Loucy (cell line): Measurements from ENCODE around the gene CASQ1.

ENCODE experiments used
- CTCF ChIP-seq: fragments of 200-600 bp; sonication (generic); conservative IDR thresholded peaks from 2 replicates; pipeline ENCODE4 v1.5.1; 2014; ENCODE audit warnings: mild to moderate bottlenecking, antibody characterized with exemption, low read length
- EZH2phosphoT487 ChIP-seq: fragments of 200-600 bp; IDR thresholded peaks from 2 replicates; pipeline ENCODE4 v1.6.1; 2018; ENCODE audit warnings: antibody characterized with exemption, mild to moderate bottlenecking, moderate library complexity, borderline replicate concordance

GRCh38 chr1:160193091-160193819 is 2.9 kb downstream of the CASQ1 start:
- TF ChIP-seq CTCF (peak; percentile 98), EZH2phosphoT487 (no peak)
